ENCODE data around the gene POLR2J2. TPM values are rescaled to one million over a fixed set of nuclear protein-coding genes. Genes with fewer than 3 reads are reported as not detected.
"Not testable (repeated sequence)": the region's sequence is repeated elsewhere in the genome, so short reads cannot be mapped to it uniquely, and the experiment has no call there.

The POLR2J2 gene
- total and polyA plus RNA-seq, 2 of the 8 experiments (the other 6 are each of a cell fraction or from before 2014, with no cell fraction given), result 1.8 to 7.7 TPM

DNA sequence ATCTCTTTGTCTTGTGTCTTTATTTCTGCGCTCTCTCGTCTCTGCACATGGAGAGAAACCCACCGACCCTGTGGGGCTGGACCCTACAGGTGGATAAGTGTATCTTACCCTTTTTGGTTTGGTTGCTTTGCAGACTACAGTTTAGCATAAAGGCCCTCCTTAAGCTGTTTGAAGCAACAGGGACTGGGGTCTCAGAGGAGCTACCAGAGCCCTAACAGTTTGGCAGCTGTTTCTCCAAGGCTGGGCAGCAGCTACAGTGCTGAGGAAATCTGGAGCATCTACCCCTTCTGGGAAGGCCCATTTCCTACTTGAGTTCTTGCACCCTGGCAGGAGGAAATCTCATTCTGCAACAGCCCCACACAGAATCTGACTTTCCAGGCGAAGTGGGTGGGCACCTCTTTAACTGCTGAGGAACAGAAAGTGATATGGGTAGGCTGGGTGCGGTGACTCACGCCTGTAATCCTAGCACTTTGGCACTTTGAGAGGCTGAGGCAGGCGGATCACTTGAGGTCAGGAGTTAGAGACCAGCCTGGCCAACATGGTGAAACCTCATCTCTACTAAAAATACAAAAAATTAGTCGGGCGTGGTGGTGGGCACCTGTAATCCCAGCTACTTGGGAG is 2.1 kb upstream of the POLR2J2 start:
- H2BK12ac ChIP-seq (ENCODE audit: low read depth, low read length); CTCF ChIA-PET (ENCODE audit: partially characterized antibody); H2BK5ac ChIP-seq (ENCODE audit: low read depth, low read length); H3K4ac ChIP-seq (replicated peaks; ENCODE audit: insufficient read length, low read depth, low read length); H3K4me2 ChIP-seq (ENCODE audit: insufficient read depth in 1 of 2, low read depth in 2 of 2, low read length in 2 of 2); H2AFZ ChIP-seq (ENCODE audit: low read length); POLR2A ChIA-PET (ENCODE audit: partially characterized antibody); H2BK120ac ChIP-seq (replicated peaks; ENCODE audit: low read depth, low read length); H3K27me3 ChIP-seq (replicated peaks in 1 of 4; ENCODE audit: control insufficient read depth in 3 of 4, extremely low read depth in 1 of 4, insufficient read depth in 3 of 4, low read length in 3 of 4); H4K20me1 ChIP-seq (replicated peaks in 1 of 2; ENCODE audit: control insufficient read depth in 1 of 2, insufficient read depth in 2 of 2, low read length in 2 of 2); H3K36me3 ChIP-seq (ENCODE audit: control insufficient read depth in 2 of 4, insufficient read depth in 4 of 4, low read length in 3 of 4); H3K79me2 ChIP-seq (ENCODE audit: control insufficient read depth in 1 of 2, insufficient read depth in 2 of 2, low read length in 2 of 2); H3K4me3 ChIP-seq (ENCODE audit: extremely low read depth in 1 of 4, insufficient read depth in 2 of 4, low read depth in 3 of 4, low read length in 4 of 4); H4K8ac ChIP-seq (ENCODE audit: extremely low read depth, insufficient read depth, low read length); H3K9me3 ChIP-seq (ENCODE audit: insufficient read depth in 2 of 2, low read depth in 1 of 2, low read length in 1 of 2); H2BK15ac ChIP-seq (ENCODE audit: low read length); DNase-seq (ENCODE audit: low read depth in 1 of 2, low spot score in 2 of 2); H4K5ac ChIP-seq (ENCODE audit: insufficient read length, low read depth, low read length); H3K79me1 ChIP-seq (ENCODE audit: low read depth, low read length); H3K4me1 ChIP-seq (replicated peaks in 1 of 4; ENCODE audit: control insufficient read depth in 3 of 4, insufficient read depth in 4 of 4, low read length in 3 of 4); H3K14ac ChIP-seq (ENCODE audit: insufficient read length); H3K23ac ChIP-seq (ENCODE audit: insufficient read length); H3K9ac ChIP-seq (replicated peaks in 1 of 4; ENCODE audit: extremely low read depth in 1 of 4, low read depth in 3 of 4, low read length in 3 of 4); H3K56ac ChIP-seq (replicated peaks; ENCODE audit: insufficient read length, low read depth, low read length); H2AK5ac ChIP-seq (ENCODE audit: low read depth, low read length); H3K18ac ChIP-seq (ENCODE audit: extremely low read depth, low read length); H4K91ac ChIP-seq (replicated peaks; ENCODE audit: insufficient read length, low read length); FAIRE-seq; H2BK20ac ChIP-seq (ENCODE audit: low read length); H3K23me2 ChIP-seq (ENCODE audit: low read depth, low read length); H3K27ac ChIP-seq (ENCODE audit: low read depth, low read length): not testable (repeated sequence)
- WGBS, 2 experiments (ENCODE audit: extremely low coverage in 1 of 2, insufficient coverage in 1 of 2, insufficient read length in 1 of 2, insufficient replicate concordance in 2 of 2, low coverage in 1 of 2, low lambda C conversion rate in 2 of 2, missing lambda C conversion rate in 1 of 2), result no CpG with 5 or more reads among the region's 9 CpGs

- H3K27ac ChIP-seq (ENCODE audit: low read depth, low read length); H2BK20ac ChIP-seq (ENCODE audit: low read length); H4K8ac ChIP-seq (ENCODE audit: extremely low read depth, insufficient read depth, low read length); FAIRE-seq; H3K56ac ChIP-seq (replicated peaks; ENCODE audit: insufficient read length, low read depth, low read length); H3K23me2 ChIP-seq (ENCODE audit: low read depth, low read length); H3K9ac ChIP-seq (replicated peaks in 1 of 4; ENCODE audit: extremely low read depth in 1 of 4, low read depth in 3 of 4, low read length in 3 of 4); H2AK5ac ChIP-seq (ENCODE audit: low read depth, low read length); H3K79me2 ChIP-seq (ENCODE audit: control insufficient read depth in 1 of 2, insufficient read depth in 2 of 2, low read length in 2 of 2); H2BK12ac ChIP-seq (ENCODE audit: low read depth, low read length); H3K36me3 ChIP-seq (ENCODE audit: control insufficient read depth in 2 of 4, insufficient read depth in 4 of 4, low read length in 3 of 4); H3K18ac ChIP-seq (ENCODE audit: extremely low read depth, low read length); H3K4me1 ChIP-seq (replicated peaks in 1 of 4; ENCODE audit: control insufficient read depth in 3 of 4, insufficient read depth in 4 of 4, low read length in 3 of 4); H3K23ac ChIP-seq (ENCODE audit: insufficient read length); H4K20me1 ChIP-seq (replicated peaks in 1 of 2; ENCODE audit: control insufficient read depth in 1 of 2, insufficient read depth in 2 of 2, low read length in 2 of 2); H4K5ac ChIP-seq (ENCODE audit: insufficient read length, low read depth, low read length); H3K79me1 ChIP-seq (ENCODE audit: low read depth, low read length); H2BK120ac ChIP-seq (replicated peaks; ENCODE audit: low read depth, low read length); POLR2A ChIA-PET (ENCODE audit: partially characterized antibody); DNase-seq (ENCODE audit: low read depth in 1 of 2, low spot score in 2 of 2); H3K4me3 ChIP-seq (ENCODE audit: extremely low read depth in 1 of 4, insufficient read depth in 2 of 4, low read depth in 3 of 4, low read length in 4 of 4); H4K91ac ChIP-seq (replicated peaks; ENCODE audit: insufficient read length, low read length); H3K14ac ChIP-seq (ENCODE audit: insufficient read length); H2BK15ac ChIP-seq (ENCODE audit: low read length); H3K4me2 ChIP-seq (ENCODE audit: insufficient read depth in 1 of 2, low read depth in 2 of 2, low read length in 2 of 2); H3K9me3 ChIP-seq (ENCODE audit: insufficient read depth in 2 of 2, low read depth in 1 of 2, low read length in 1 of 2); H2AFZ ChIP-seq (ENCODE audit: low read length); H3K4ac ChIP-seq (replicated peaks; ENCODE audit: insufficient read length, low read depth, low read length); H3K27me3 ChIP-seq (replicated peaks in 1 of 4; ENCODE audit: control insufficient read depth in 3 of 4, extremely low read depth in 1 of 4, insufficient read depth in 3 of 4, low read length in 3 of 4); H2BK5ac ChIP-seq (ENCODE audit: low read depth, low read length): not testable (repeated sequence)
- no CpG with 5 or more reads among the region's 9 CpGs for WGBS, 2 experiments (ENCODE audit: extremely low coverage in 1 of 2, insufficient coverage in 1 of 2, insufficient read length in 1 of 2, insufficient replicate concordance in 2 of 2, low coverage in 1 of 2, low lambda C conversion rate in 2 of 2, missing lambda C conversion rate in 1 of 2)
- CTCF ChIA-PET (ENCODE audit: partially characterized antibody), result interaction anchor here (0.6 kb wide), 1 partner anchor 682 kb away, joined by 4 read pairs; no protein-coding TSS in a partner anchor
These were observed 469 bp upstream of the POLR2J2 start for GRCh38 chr7:102671956-102672307.
